SK-N-SH treated with all-trans-retinoic acid at 6 μM for 48 hours (cell line): Measurements from ENCODE around the gene CNOT8.
"Not testable (repeated sequence)": the region's sequence is repeated elsewhere in the genome, so short reads cannot be mapped to it uniquely, and the experiment has no call there.

Experiments used
- ATAC-seq: fragments of 200-7000 bp; cut with Tn5 transposase; 3 replicates; pipeline ENCODE4 v1.9.1; 2020; ENCODE audit warnings: mild to moderate bottlenecking, moderate library complexity
- CSDC2 ChIP-seq: fragments of 250-450 bp; sonication (Bioruptor Pico); IDR thresholded peaks from 2 replicates; pipeline ENCODE4 v1.5.0; 2020; ENCODE audit warnings: mild to moderate bottlenecking, moderate library complexity
- GLIS3 ChIP-seq: fragments of 250-450 bp; sonication (Bioruptor Pico); IDR thresholded peaks from 2 replicates; pipeline ENCODE4 v1.5.0; 2020; ENCODE audit warnings: mild to moderate bottlenecking, moderate library complexity
- ISL1 ChIP-seq: fragments of 250-450 bp; sonication (Bioruptor Pico); IDR thresholded peaks from 2 replicates; pipeline ENCODE4 v2.1.2; 2022; ENCODE audit warnings: mild to moderate bottlenecking, moderate library complexity
- OSR1 ChIP-seq: fragments of 250-450 bp; sonication (Bioruptor Pico); IDR thresholded peaks from 2 replicates; pipeline ENCODE4 v1.8.0; 2022; ENCODE audit warnings: moderate library complexity, mild to moderate bottlenecking, inconsistent platforms
- PPARA ChIP-seq: fragments of 250-450 bp; sonication (Bioruptor Pico); IDR thresholded peaks from 2 replicates; pipeline ENCODE4 v1.5.0; 2020; ENCODE audit warnings: mild to moderate bottlenecking, borderline replicate concordance
- RARB ChIP-seq: fragments of 250-450 bp; sonication (Bioruptor Pico); IDR thresholded peaks from 2 replicates; pipeline ENCODE4 v1.8.0; 2021; ENCODE audit warnings: mild to moderate bottlenecking, moderate library complexity
- TCF4 ChIP-seq: fragments of 250-450 bp; sonication (Bioruptor Pico); IDR thresholded peaks from 2 replicates; pipeline ENCODE4 v1.8.0; 2021; ENCODE audit warnings: mild to moderate bottlenecking, moderate library complexity, borderline replicate concordance
- TOX ChIP-seq: fragments of 250-450 bp; sonication (Bioruptor Pico); IDR thresholded peaks from 2 replicates; pipeline ENCODE4 v1.8.0; 2021; ENCODE audit warnings: mild to moderate bottlenecking, moderate library complexity, borderline replicate concordance
- ZC3H10 ChIP-seq: fragments of 250-450 bp; sonication (Bioruptor Pico); IDR thresholded peaks from 2 replicates; pipeline ENCODE4 v1.5.1; 2021; ENCODE audit warnings: mild to moderate bottlenecking, moderate library complexity
- ZFP30 ChIP-seq: fragments of 450-650 bp; formaldehyde crosslinking; IDR thresholded peaks from 2 replicates; pipeline ENCODE4 v1.5.0; 2022; ENCODE audit warnings: mild to moderate bottlenecking, moderate library complexity
- ZNF565 ChIP-seq: fragments of 450-650 bp; formaldehyde crosslinking; conservative IDR thresholded peaks from 2 replicates; pipeline ENCODE4 v1.5.0; 2020; ENCODE audit warnings: low read depth, mild to moderate bottlenecking, moderate library complexity
- ZNF70 ChIP-seq: fragments of 450-650 bp; formaldehyde crosslinking; IDR thresholded peaks from 2 replicates; pipeline ENCODE4 v1.5.0; 2020; ENCODE audit warnings: mild to moderate bottlenecking, moderate library complexity
- ZNF8 ChIP-seq: fragments of 450-650 bp; formaldehyde crosslinking; IDR thresholded peaks from 2 replicates; pipeline ENCODE4 v1.5.0; 2020; ENCODE audit warnings: mild to moderate bottlenecking, moderate library complexity
- TF ChIP-seq, protein P1 (sequence below): fragments of 250-450 bp; sonication (Bioruptor Pico); IDR thresholded peaks from 2 replicates; pipeline ENCODE4 v1.5.0; 2020; ENCODE audit warnings: mild to moderate bottlenecking, moderate library complexity
- TF ChIP-seq, protein P2 (sequence below): fragments of 250-450 bp; sonication (Bioruptor Pico); IDR thresholded peaks from 2 replicates; pipeline ENCODE4 v1.8.0; 2021; ENCODE audit warnings: low read depth, mild to moderate bottlenecking, moderate library complexity, borderline replicate concordance
- TF ChIP-seq, protein P3 (sequence below): fragments of 250-450 bp; sonication (Bioruptor Pico); IDR thresholded peaks from 2 replicates; pipeline ENCODE4 v1.8.0; 2020; ENCODE audit warnings: mild to moderate bottlenecking, moderate library complexity, borderline replicate concordance
- TF ChIP-seq, protein P4 (sequence below): fragments of 250-450 bp; sonication (Bioruptor Pico); IDR thresholded peaks from 2 replicates; pipeline ENCODE4 v1.5.1; 2020; ENCODE audit warnings: low read depth, mild to moderate bottlenecking, moderate library complexity
- TF ChIP-seq, protein P5 (sequence below): fragments of 250-450 bp; sonication (Bioruptor Pico); IDR thresholded peaks from 2 replicates; pipeline ENCODE4 v1.5.1; 2021; ENCODE audit warnings: mild to moderate bottlenecking, moderate library complexity

CNOT8 gene

DNA sequence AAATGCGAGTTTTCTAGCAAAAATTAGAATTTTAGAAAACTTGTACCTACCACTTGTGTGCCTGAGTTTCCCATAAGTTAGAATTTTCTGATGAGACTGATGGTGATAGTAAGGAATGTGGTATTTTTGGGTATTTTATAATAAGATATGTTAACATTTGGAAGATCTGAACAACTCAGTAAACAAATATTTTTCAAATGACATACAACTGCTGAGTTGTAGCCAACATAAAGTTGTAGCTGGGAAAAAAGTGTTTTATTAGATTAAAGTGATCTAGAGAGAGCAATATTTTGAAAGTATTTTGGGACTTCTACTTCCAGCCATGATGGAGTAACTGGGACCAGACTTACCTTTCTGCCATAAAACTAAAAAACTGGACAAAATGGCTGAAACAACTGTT, 41.6 kb downstream of the CNOT8 start:
- TF ChIP-seq GLIS3 (CRISPR knock-in tag) (no peak), ZC3H10 (CRISPR knock-in tag) (no peak), CSDC2 (CRISPR knock-in tag) (no peak), RARB (CRISPR knock-in tag) (no peak), PPARA (CRISPR knock-in tag) (no peak), OSR1 (CRISPR knock-in tag) (no peak), ISL1 (CRISPR knock-in tag) (no peak), TOX (no peak), ZNF70 (CRISPR knock-in tag) (no peak), ZNF8 (CRISPR knock-in tag) (no peak), ZFP30 (no peak)
- TF ChIP-seq, protein P1, sequence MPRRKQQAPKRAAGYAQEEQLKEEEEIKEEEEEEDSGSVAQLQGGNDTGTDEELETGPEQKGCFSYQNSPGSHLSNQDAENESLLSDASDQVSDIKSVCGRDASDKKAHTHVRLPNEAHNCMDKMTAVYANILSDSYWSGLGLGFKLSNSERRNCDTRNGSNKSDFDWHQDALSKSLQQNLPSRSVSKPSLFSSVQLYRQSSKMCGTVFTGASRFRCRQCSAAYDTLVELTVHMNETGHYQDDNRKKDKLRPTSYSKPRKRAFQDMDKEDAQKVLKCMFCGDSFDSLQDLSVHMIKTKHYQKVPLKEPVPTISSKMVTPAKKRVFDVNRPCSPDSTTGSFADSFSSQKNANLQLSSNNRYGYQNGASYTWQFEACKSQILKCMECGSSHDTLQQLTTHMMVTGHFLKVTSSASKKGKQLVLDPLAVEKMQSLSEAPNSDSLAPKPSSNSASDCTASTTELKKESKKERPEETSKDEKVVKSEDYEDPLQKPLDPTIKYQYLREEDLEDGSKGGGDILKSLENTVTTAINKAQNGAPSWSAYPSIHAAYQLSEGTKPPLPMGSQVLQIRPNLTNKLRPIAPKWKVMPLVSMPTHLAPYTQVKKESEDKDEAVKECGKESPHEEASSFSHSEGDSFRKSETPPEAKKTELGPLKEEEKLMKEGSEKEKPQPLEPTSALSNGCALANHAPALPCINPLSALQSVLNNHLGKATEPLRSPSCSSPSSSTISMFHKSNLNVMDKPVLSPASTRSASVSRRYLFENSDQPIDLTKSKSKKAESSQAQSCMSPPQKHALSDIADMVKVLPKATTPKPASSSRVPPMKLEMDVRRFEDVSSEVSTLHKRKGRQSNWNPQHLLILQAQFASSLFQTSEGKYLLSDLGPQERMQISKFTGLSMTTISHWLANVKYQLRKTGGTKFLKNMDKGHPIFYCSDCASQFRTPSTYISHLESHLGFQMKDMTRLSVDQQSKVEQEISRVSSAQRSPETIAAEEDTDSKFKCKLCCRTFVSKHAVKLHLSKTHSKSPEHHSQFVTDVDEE = no peak
- TF ChIP-seq, protein P2, sequence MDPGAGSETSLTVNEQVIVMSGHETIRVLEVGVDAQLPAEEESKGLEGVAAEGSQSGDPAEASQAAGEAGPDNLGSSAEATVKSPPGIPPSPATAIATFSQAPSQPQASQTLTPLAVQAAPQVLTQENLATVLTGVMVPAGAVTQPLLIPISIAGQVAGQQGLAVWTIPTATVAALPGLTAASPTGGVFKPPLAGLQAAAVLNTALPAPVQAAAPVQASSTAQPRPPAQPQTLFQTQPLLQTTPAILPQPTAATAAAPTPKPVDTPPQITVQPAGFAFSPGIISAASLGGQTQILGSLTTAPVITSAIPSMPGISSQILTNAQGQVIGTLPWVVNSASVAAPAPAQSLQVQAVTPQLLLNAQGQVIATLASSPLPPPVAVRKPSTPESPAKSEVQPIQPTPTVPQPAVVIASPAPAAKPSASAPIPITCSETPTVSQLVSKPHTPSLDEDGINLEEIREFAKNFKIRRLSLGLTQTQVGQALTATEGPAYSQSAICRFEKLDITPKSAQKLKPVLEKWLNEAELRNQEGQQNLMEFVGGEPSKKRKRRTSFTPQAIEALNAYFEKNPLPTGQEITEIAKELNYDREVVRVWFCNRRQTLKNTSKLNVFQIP = no peak
- TF ChIP-seq, protein P3, sequence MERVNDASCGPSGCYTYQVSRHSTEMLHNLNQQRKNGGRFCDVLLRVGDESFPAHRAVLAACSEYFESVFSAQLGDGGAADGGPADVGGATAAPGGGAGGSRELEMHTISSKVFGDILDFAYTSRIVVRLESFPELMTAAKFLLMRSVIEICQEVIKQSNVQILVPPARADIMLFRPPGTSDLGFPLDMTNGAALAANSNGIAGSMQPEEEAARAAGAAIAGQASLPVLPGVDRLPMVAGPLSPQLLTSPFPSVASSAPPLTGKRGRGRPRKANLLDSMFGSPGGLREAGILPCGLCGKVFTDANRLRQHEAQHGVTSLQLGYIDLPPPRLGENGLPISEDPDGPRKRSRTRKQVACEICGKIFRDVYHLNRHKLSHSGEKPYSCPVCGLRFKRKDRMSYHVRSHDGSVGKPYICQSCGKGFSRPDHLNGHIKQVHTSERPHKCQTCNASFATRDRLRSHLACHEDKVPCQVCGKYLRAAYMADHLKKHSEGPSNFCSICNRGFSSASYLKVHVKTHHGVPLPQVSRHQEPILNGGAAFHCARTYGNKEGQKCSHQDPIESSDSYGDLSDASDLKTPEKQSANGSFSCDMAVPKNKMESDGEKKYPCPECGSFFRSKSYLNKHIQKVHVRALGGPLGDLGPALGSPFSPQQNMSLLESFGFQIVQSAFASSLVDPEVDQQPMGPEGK (CRISPR knock-in tag) = no peak
- ATAC-seq = no peak

DNA sequence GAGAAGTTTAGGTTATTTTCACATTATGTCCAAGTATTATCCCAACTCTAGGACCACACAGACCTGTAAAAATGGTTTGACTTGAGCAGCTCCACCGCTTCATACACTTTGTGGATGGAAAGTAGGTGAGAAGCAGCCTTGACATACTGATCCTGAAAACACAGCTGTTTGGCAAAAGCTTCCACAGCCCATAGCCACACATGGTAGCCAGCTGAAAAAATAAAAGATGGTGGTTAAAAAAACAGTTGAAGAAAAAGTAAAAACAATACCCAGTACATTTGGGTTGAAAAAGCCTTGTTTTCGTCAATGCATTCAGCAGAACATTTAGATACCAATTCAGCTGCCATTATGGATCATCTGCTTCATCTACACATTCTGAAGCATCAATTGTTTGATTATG, 42.8 kb downstream of the CNOT8 start:
- ATAC-seq = no peak
- TF ChIP-seq, protein P4, sequence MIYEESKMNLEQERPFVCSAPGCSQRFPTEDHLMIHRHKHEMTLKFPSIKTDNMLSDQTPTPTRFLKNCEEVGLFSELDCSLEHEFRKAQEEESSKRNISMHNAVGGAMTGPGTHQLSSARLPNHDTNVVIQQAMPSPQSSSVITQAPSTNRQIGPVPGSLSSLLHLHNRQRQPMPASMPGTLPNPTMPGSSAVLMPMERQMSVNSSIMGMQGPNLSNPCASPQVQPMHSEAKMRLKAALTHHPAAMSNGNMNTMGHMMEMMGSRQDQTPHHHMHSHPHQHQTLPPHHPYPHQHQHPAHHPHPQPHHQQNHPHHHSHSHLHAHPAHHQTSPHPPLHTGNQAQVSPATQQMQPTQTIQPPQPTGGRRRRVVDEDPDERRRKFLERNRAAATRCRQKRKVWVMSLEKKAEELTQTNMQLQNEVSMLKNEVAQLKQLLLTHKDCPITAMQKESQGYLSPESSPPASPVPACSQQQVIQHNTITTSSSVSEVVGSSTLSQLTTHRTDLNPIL (CRISPR knock-in tag) = no peak
- TF ChIP-seq TCF4 (CRISPR knock-in tag) (peak; percentile 56; the same call in 1 of the 2 replicates), ZFP30 (no peak), ZNF565 (CRISPR knock-in tag) (no peak)

DNA sequence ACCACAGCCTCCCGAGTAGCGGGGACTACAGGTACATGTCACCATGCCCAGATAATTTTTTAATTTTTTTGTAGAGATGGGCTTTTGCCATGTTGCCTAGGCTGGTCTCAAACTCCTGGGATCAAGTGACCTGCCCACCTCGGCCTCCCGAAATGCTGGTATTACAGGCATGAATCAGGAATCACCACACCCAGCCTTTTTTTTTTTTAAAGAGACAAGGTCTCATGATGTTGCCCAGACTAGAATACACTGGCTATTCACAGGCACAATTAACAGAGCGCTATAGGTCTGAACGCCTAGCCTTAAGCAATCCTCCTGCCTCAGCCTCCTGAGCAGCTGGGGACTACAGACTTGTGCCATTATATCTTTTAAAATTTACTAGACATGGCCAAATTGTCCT, 43.5 kb downstream of the CNOT8 start:
- no peak for ATAC-seq
- TF ChIP-seq, protein P1 = no peak
- TF ChIP-seq, protein P2 = no peak
- TF ChIP-seq ZC3H10 (CRISPR knock-in tag) (no peak), GLIS3 (CRISPR knock-in tag) (no peak), OSR1 (CRISPR knock-in tag) (no peak), PPARA (CRISPR knock-in tag) (no peak), RARB (CRISPR knock-in tag) (no peak), ISL1 (CRISPR knock-in tag) (no peak), ZNF70 (CRISPR knock-in tag) (no peak), ZNF8 (CRISPR knock-in tag) (no peak)
- TF ChIP-seq, protein P4 (CRISPR knock-in tag) = no peak
- TF ChIP-seq, protein P5, sequence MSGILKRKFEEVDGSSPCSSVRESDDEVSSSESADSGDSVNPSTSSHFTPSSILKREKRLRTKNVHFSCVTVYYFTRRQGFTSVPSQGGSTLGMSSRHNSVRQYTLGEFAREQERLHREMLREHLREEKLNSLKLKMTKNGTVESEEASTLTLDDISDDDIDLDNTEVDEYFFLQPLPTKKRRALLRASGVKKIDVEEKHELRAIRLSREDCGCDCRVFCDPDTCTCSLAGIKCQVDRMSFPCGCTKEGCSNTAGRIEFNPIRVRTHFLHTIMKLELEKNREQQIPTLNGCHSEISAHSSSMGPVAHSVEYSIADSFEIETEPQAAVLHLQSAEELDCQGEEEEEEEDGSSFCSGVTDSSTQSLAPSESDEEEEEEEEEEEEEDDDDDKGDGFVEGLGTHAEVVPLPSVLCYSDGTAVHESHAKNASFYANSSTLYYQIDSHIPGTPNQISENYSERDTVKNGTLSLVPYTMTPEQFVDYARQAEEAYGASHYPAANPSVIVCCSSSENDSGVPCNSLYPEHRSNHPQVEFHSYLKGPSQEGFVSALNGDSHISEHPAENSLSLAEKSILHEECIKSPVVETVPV (CRISPR knock-in tag) = no peak

DNA sequence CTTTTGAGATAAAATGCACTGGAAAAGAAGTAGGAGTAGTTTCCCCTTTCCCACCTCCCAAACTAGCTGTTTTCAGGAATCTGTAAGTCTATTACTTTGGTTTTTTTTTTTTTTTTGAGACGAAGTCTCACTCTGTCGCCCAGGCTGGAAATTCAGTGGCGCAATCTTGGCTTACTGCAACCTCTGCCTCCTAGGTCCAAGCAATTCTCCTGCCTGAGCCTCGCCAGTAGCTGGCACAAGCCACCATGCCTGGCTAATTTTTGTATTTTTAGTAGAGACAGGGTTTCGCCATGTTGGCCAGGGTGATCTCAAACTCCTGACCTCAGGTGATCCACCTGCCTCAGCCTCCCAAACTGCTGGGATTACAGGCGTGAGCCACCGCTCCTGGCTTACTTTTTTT, 47.2 kb downstream of the CNOT8 start:
- not testable (repeated sequence) for ATAC-seq
